Measurements from ENCODE around the gene ILKAP. TPM values are rescaled to one million over a fixed set of nuclear protein-coding genes. Genes with fewer than 3 reads are reported as not detected.

ILKAP gene
- polyA plus RNA-seq, 3 donors = 23.2 to 44.2 (median 29.3) TPM

- H3K36me3 ChIP-seq (replicated peaks in 1 of 2; ENCODE audit: control insufficient read depth in 1 of 2, insufficient read depth in 2 of 2, low read length in 2 of 2) = no peaks in the 10 kb centered on the region
- H3K4me3 ChIP-seq (replicated peaks in 1 of 3; ENCODE audit: low read depth in 2 of 3, low read length in 3 of 3) = no peak overlapping the region
- no peak overlapping the region for H3K27ac Mint-ChIP-seq
- H3K79me2 ChIP-seq (ENCODE audit: insufficient read depth, low read length) = no peaks in the 10 kb centered on the region
- H3K9me3 Mint-ChIP-seq = peaks cover 0 to 4% (median 0%) of the 10 kb centered on the region in 7 donors
- peaks cover 0 to 3% of the 10 kb centered on the region in 2 donors for H3K27me3 ChIP-seq (ENCODE audit: control insufficient read depth in 2 of 2, insufficient read depth in 2 of 2, low read length in 2 of 2)
- peaks cover 1 to 6% (median 5%) of the 10 kb centered on the region in 3 donors for H3K27me3 Mint-ChIP-seq (ENCODE audit: low read depth in 3 of 3)
- no peak overlapping the region for H3K27ac ChIP-seq (ENCODE audit: low read depth in 1 of 2, low read length in 2 of 2)
- H3K9ac ChIP-seq (ENCODE audit: insufficient read depth, low read length, poor library complexity, severe bottlenecking) = no peak overlapping the region
- 93% methylated on average over 11 of the region's 14 CpGs for WGBS (ENCODE audit: insufficient coverage)
- no peaks in the 10 kb centered on the region for H3K36me3 Mint-ChIP-seq
- TF ChIP-seq, protein P1, sequence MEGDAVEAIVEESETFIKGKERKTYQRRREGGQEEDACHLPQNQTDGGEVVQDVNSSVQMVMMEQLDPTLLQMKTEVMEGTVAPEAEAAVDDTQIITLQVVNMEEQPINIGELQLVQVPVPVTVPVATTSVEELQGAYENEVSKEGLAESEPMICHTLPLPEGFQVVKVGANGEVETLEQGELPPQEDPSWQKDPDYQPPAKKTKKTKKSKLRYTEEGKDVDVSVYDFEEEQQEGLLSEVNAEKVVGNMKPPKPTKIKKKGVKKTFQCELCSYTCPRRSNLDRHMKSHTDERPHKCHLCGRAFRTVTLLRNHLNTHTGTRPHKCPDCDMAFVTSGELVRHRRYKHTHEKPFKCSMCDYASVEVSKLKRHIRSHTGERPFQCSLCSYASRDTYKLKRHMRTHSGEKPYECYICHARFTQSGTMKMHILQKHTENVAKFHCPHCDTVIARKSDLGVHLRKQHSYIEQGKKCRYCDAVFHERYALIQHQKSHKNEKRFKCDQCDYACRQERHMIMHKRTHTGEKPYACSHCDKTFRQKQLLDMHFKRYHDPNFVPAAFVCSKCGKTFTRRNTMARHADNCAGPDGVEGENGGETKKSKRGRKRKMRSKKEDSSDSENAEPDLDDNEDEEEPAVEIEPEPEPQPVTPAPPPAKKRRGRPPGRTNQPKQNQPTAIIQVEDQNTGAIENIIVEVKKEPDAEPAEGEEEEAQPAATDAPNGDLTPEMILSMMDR (IDR thresholded peaks at IDR 0.05) = no peak
- H2AFZ ChIP-seq (ENCODE audit: insufficient read depth, low read depth, low read length, poor library complexity, severe bottlenecking) = no peak overlapping the region
- no peak overlapping the region for H3K4me2 ChIP-seq (replicated peaks; ENCODE audit: extremely low read depth, low read length, poor library complexity, severe bottlenecking)
- H3K4me1 ChIP-seq (ENCODE audit: control insufficient read depth in 1 of 2, insufficient read depth in 2 of 2, low read length in 2 of 2) = peaks cover 0 to 3% of the 10 kb centered on the region in 2 donors
- H3K4me3 Mint-ChIP-seq = no peak overlapping the region
- H3K4me1 Mint-ChIP-seq = no peaks in the 10 kb centered on the region
- no peak for DNase-seq
- H3K9me3 ChIP-seq (replicated peaks in 1 of 2; ENCODE audit: control insufficient read depth in 1 of 2, insufficient read depth in 1 of 2, low read length in 2 of 2) = no peaks in the 10 kb centered on the region
- H4K20me1 ChIP-seq (ENCODE audit: insufficient read depth, low read length) = no peaks in the 10 kb centered on the region
- intact Hi-C loops (cut with micrococcal nuclease) = no loop called here
Measured at GRCh38 chr2:238123991-238124470, 79.5 kb downstream of the ILKAP start.

GRCh38 chr2:238123218-238123971 is 80.1 kb downstream of the ILKAP start:
- Mint-ChIP-seq H3K9me3 (peaks cover 0 to 4% (median 0%) of the 10 kb centered on the region in 7 donors), H3K36me3 (no peaks in the 10 kb centered on the region), H3K4me3 (no peak overlapping the region), H3K4me1 (no peaks in the 10 kb centered on the region), H3K27ac (no peak overlapping the region), H3K27me3 (ENCODE audit: low read depth in 3 of 3) (peaks cover 5 to 11% (median 10%) of the 10 kb centered on the region in 3 donors)
- H3K9me3 ChIP-seq (replicated peaks in 1 of 2; ENCODE audit: control insufficient read depth in 1 of 2, insufficient read depth in 1 of 2, low read length in 2 of 2) = no peaks in the 10 kb centered on the region
- H4K20me1 ChIP-seq (ENCODE audit: insufficient read depth, low read length) = no peaks in the 10 kb centered on the region
- TF ChIP-seq, protein P1 (IDR thresholded peaks at IDR 0.05) = no peak
- no peak overlapping the region for H3K9ac ChIP-seq (ENCODE audit: insufficient read depth, low read length, poor library complexity, severe bottlenecking)
- 85% methylated on average over 19 of the region's 22 CpGs for WGBS (ENCODE audit: insufficient coverage)
- no peak overlapping the region for H3K27ac ChIP-seq (ENCODE audit: low read depth in 1 of 2, low read length in 2 of 2)
- peaks cover 0 to 3% of the 10 kb centered on the region in 2 donors for H3K27me3 ChIP-seq (ENCODE audit: control insufficient read depth in 2 of 2, insufficient read depth in 2 of 2, low read length in 2 of 2)
- intact Hi-C loops (cut with micrococcal nuclease) = no loop called here
- H3K4me3 ChIP-seq (replicated peaks in 1 of 3; ENCODE audit: low read depth in 2 of 3, low read length in 3 of 3) = no peak overlapping the region
- H3K4me1 ChIP-seq (ENCODE audit: control insufficient read depth in 1 of 2, insufficient read depth in 2 of 2, low read length in 2 of 2) = peaks cover 0 to 3% of the 10 kb centered on the region in 2 donors
- no peak for DNase-seq
- no peak overlapping the region for H3K4me2 ChIP-seq (replicated peaks; ENCODE audit: extremely low read depth, low read length, poor library complexity, severe bottlenecking)
- no peaks in the 10 kb centered on the region for H3K79me2 ChIP-seq (ENCODE audit: insufficient read depth, low read length)
- no peaks in the 10 kb centered on the region for H3K36me3 ChIP-seq (replicated peaks in 1 of 2; ENCODE audit: control insufficient read depth in 1 of 2, insufficient read depth in 2 of 2, low read length in 2 of 2)
- H2AFZ ChIP-seq (ENCODE audit: insufficient read depth, low read depth, low read length, poor library complexity, severe bottlenecking) = no peak overlapping the region

Data from CD14-positive monocyte (primary cell).